Activated naive CD4-positive, alpha-beta T cell treated with anti-CD3 and anti-CD28 coated beads for 36 hours (primary cell): ENCODE measurements around the gene POLR3B. TPM values are rescaled to one million over a fixed set of nuclear protein-coding genes. Genes with fewer than 3 reads are reported as not detected.
"Not testable (repeated sequence)": the region's sequence is repeated elsewhere in the genome, so short reads cannot be mapped to it uniquely, and the experiment has no call there.

ENCODE experiments used
- CTCF ChIA-PET: fragments of 350-600 bp; sonication (Branson Sonifier 250); formaldehyde crosslinking; loops from one replicate; lab custom pipeline; 2021; ENCODE audit warnings: antibody characterized with exemption; lab: Charles Lee
- DNase-seq: peaks from one replicate; pipeline ENCODE4 v3.0.0-alpha.2; 2020
- H3K27ac Mint-ChIP-seq: one replicate; pipeline ENCODE4 v1.8.0; 2021; ENCODE audit warnings: mild to moderate bottlenecking, mixed read lengths
- H3K27me3 Mint-ChIP-seq: one replicate; pipeline ENCODE4 v1.8.0; 2021; ENCODE audit warnings: low read depth, mixed read lengths
- H3K36me3 Mint-ChIP-seq: one replicate; pipeline ENCODE4 v1.8.0; 2021; ENCODE audit warnings: low read depth, mixed read lengths
- H3K4me1 Mint-ChIP-seq: one replicate; pipeline ENCODE4 v1.8.0; 2021; ENCODE audit warnings: low read depth, mixed read lengths
- H3K4me3 Mint-ChIP-seq: one replicate; pipeline ENCODE4 v1.8.0; 2021; ENCODE audit warnings: mild to moderate bottlenecking, moderate library complexity, mixed read lengths
- H3K9me3 Mint-ChIP-seq: one replicate; pipeline ENCODE4 v1.8.0; 2021; ENCODE audit warnings: mixed read lengths
- intact Hi-C: fragments of 100-400 bp; cut with micrococcal nuclease; formaldehyde crosslinking; loops from one replicate; pipeline ENCODE4 v1.15.1; 2023
- total RNA-seq, 2 experiments: library from RNA; stranded (reverse); gene quantifications; one replicate each; pipeline ENCODE4 v1.2.3, GENCODE V29; 2021

POLR3B gene
- 1 to 10 TPM; 6.4 to 6.8 TPM for total RNA-seq

DNA sequence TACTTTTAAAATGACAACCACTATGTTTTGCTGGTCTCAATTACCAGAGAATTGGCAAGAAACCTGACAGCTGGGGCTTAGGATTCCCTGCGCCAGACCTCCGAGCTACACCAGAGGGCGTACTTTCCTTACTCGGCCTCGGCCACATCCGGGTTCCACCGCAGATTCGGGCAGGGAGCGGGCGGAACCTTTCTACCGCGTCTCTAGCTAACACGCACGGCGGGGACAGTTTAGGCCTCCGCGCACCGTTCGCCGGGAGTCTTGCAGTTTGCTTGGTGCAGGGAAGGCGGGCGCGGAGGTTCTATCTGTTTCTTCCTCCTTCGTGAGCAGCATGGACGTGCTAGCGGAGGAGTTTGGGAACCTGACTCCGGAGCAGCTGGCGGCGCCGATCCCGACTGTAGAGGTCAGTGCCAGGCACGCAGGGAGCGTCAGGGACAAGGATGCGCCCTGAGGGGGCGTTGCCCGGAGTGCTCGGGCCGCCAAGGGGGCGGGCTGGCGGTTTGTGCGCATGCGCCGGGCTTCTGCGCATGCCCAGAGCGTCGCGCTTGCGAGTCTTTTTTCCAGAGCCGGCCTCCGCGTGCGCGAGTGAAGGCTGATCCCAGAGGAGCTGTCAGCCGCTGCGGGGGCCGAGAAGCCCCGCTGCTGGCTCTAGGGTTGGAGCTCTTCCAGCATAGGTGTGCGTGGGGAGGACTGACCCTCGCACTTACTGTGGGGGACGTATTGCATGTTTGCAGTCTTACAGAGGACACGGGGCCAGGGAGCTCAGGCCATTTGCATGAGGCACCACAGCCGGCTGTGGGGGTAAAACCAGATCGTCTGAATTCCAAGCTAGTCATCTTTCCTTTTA is at the start of gene POLR3B:
Gene POLR3B (plus strand): TSS at position 200 of the 847 bp plus-strand sequence. CDS start 132 bp downstream, at position 332.
- peak; percentile 97 for DNase-seq
- Mint-ChIP-seq H3K36me3 (peaks cover 1% of the 10 kb centered on the region), H3K4me3 (peak within 1 kb of the TSS; percentile 92), H3K9me3 (no peaks in the 10 kb centered on the region), H3K4me1 (peaks cover 11% of the 10 kb centered on the region), H3K27ac (peak within 1 kb of the TSS; percentile 89), H3K27me3 (no peaks in the 10 kb centered on the region)
- CTCF ChIA-PET = interaction anchor here (0.6 to 3.0 kb wide), 26 partner anchors 9 to 1118 kb away, joined by 3 to 14 read pairs (median 4); no protein-coding TSS in a partner anchor
- intact Hi-C loops = loop anchor here (1.0 to 5.0 kb wide), 8 partner anchors 54 to 736 kb away; partner anchors contain the start of genes CKAP4, CRY1 and RIC8B

DNA sequence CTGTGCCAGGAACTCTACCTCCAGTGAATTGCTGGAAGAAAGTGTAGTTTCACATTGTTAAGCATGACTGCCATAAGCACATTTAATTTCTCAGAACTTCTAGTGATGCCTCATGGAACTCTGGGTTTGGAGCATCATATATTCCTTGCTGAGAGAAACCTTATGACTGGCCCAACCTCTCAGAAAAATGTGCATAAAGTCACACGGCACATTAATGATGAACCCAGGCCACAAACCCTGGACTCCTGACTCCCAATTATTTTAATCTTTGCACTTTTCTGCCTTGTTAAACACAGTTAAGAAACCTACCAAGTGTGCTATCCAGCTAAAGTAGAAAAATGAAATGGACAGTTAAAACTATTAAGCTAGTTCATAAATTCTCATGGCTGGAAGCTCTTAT is 49.4 kb upstream of the POLR3B start:
- DNase-seq = no peak
- peaks cover 73% of the 10 kb centered on the region for H3K4me1 Mint-ChIP-seq
- intact Hi-C loops = loop anchor here (10.0 kb wide), 2 partner anchors 1073 to 1623 kb away; partner anchors contain the start of gene APPL2
- CTCF ChIA-PET = interaction anchor here (1.2 kb wide), 1 partner anchor 26 kb away, joined by 4 read pairs; no protein-coding TSS in a partner anchor
- no peaks in the 10 kb centered on the region for H3K36me3 Mint-ChIP-seq
- no peaks in the 10 kb centered on the region for H3K27me3 Mint-ChIP-seq
- H3K4me3 Mint-ChIP-seq = no peak overlapping the region
- peak overlapping the region; percentile 5 for H3K27ac Mint-ChIP-seq
- no peaks in the 10 kb centered on the region for H3K9me3 Mint-ChIP-seq

DNA sequence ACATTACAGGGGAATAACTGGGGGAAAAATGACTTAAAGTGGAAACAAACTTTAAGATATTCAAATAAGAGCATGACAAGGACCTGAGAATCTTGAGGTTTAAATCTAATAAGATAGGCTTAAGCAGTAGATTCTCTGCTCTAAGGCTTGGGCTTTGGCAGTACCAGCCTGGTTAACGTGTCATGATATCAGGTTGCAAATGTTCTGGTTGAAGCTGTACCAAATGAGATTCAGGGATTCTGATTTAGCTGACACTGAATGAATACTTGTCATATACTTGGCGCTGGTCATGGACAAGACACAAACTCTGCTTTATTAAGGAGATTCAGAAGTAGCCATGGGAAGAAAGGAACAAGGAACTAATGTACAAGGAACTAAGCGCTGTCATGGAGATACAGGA is 48.9 kb upstream of the POLR3B start:
- H3K9me3 Mint-ChIP-seq = no peaks in the 10 kb centered on the region
- intact Hi-C loops = loop anchor here (10.0 kb wide), 2 partner anchors 1074 to 1624 kb away; partner anchors contain the start of gene APPL2
- no peaks in the 10 kb centered on the region for H3K36me3 Mint-ChIP-seq
- no peaks in the 10 kb centered on the region for H3K27me3 Mint-ChIP-seq
- H3K4me3 Mint-ChIP-seq = no peak overlapping the region
- H3K4me1 Mint-ChIP-seq = peaks cover 71% of the 10 kb centered on the region
- CTCF ChIA-PET = interaction anchor here (1.2 kb wide), 2 partner anchors 26 to 67 kb away, joined by 3 to 4 read pairs; no protein-coding TSS in a partner anchor
- no peak overlapping the region for H3K27ac Mint-ChIP-seq
- DNase-seq = no peak

DNA sequence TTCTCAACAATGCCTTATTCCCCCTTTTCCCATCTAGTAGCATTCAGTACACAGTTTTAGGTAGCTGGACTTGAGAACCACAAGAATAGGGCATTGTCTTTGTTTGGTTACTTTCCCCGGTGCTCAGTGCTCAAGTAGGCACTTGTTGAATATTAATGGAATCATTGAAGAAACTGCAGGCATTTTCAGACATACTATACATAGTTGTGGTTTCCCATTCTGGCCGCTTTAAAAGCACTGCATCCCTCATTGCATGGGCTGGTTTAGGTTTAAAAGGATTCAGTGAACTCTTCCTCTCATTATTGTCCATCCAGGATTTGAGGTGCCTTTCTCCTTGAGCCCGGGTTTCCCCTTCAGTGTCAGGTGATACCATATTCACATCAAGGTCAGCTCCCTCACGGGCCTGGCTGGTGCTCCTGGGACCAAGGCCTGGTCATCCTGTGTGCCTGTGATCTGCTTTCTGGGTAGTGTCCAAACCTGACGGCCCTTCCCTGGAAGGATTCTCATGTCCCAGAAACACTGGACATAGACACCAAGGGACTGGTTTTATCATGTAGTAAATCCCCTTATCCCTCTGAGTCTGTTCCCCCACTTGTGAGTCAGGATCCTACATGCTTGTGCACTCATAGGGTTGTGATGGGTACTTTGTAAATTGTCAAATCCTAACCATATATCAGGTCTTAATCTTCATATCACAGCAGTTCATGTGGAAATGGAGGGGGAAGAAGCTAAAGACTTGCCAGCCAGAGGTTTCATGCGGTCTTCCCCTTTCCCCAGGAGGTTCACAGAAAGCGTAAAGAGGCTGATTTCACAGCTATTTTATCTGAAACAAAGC is 47.7 kb upstream of the POLR3B start:
- Mint-ChIP-seq H3K4me1 (peaks cover 59% of the 10 kb centered on the region), H3K27me3 (no peaks in the 10 kb centered on the region), H3K27ac (peak overlapping the region; percentile 19), H3K9me3 (no peaks in the 10 kb centered on the region), H3K36me3 (no peaks in the 10 kb centered on the region), H3K4me3 (no peak overlapping the region)
- CTCF ChIA-PET = interaction anchor here (1.0 to 1.2 kb wide), 2 partner anchors 42 to 69 kb away, joined by 3 read pairs; no protein-coding TSS in a partner anchor
- DNase-seq = no peak
- intact Hi-C loops = loop anchor here (5.0 to 10.0 kb wide), 3 partner anchors 1075 to 1625 kb away; partner anchors contain the start of gene APPL2

DNA sequence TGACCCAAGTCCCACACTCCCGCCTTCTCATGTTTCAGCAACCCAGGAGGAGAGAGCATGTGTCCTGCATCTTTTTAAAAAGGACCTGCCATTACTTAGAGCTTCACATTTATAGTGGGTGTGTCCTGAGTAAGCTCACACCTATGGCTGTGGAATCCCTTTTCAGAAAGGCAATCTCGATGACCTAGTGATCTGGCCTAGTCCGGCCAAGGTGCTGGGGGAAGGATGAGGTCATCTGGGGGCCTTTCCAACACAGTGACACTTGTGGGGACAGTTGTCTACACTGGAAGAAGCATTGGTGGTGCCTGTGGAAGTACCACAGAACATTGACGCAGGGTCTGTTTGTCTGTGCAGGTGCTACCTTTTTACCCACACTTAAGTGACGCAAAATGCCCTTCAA is 46.9 kb upstream of the POLR3B start:
- intact Hi-C loops = loop anchor here (5.0 kb wide), 1 partner anchor 1132 kb away; no protein-coding TSS in a partner anchor
- peaks cover 3% of the 10 kb centered on the region for H3K36me3 Mint-ChIP-seq
- peak overlapping the region; percentile 19 for H3K27ac Mint-ChIP-seq
- peaks cover 51% of the 10 kb centered on the region for H3K4me1 Mint-ChIP-seq
- H3K27me3 Mint-ChIP-seq = no peaks in the 10 kb centered on the region
- H3K9me3 Mint-ChIP-seq = no peaks in the 10 kb centered on the region
- CTCF ChIA-PET = interaction anchor here (1.0 kb wide), 1 partner anchor 41 kb away, joined by 3 read pairs; no protein-coding TSS in a partner anchor
- no peak overlapping the region for H3K4me3 Mint-ChIP-seq
- DNase-seq = no peak

DNA sequence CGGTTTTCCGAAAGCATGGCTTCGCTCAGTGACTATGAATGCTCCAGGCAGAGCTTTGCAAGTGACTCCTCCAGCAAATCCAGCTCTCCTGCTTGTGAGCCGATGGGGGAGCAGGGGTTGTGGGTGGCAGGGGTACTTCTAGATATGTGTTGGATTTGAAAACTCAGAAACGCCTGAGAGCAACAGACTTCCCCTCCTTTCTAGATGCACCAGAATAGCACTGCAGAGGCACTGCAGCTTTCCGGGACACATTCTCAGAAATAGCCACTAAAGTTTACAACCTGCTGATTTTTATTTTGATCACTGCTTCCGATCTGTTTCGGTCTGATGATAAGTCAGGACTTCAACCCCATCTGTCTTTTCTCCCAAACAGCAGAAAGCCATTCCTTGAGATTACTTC is 46.4 kb upstream of the POLR3B start:
- Mint-ChIP-seq H3K4me3 (no peak overlapping the region), H3K36me3 (peaks cover 3% of the 10 kb centered on the region), H3K27me3 (no peaks in the 10 kb centered on the region), H3K9me3 (no peaks in the 10 kb centered on the region), H3K27ac (no peak overlapping the region), H3K4me1 (peaks cover 46% of the 10 kb centered on the region)
- intact Hi-C loops = loop anchor here (5.0 kb wide), 1 partner anchor 1131 kb away; no protein-coding TSS in a partner anchor
- CTCF ChIA-PET = interaction anchor here (1.0 to 1.5 kb wide), 2 partner anchors 28 to 41 kb away, joined by 3 to 5 read pairs; no protein-coding TSS in a partner anchor
- DNase-seq = no peak

DNA sequence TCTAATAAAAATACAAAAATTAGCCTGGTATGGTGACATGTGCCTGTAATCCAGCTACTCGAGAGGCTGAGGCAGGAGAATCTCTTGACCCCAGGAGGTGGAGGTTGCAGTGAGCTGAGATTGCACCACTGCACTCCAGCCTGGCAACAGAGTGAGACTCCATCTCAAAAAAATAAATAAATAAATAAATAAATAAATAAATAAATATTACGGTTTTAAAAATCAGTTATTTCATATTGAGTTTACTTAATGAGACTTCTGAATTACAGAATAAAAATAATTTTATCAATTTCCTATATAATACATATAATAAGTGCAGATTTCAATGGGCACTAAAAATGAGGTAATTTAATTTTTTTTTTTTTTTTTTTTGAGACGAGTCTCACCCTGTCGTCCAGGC is 44.1 kb upstream of the POLR3B start:
- not testable (repeated sequence) for H3K27ac Mint-ChIP-seq, H3K27me3 Mint-ChIP-seq, H3K9me3 Mint-ChIP-seq, H3K4me3 Mint-ChIP-seq, H3K36me3 Mint-ChIP-seq, DNase-seq
- intact Hi-C loops = loop anchor here (5.0 kb wide), 1 partner anchor 1129 kb away; no protein-coding TSS in a partner anchor
- H3K4me1 Mint-ChIP-seq = peaks cover 27% of the 10 kb centered on the region
- CTCF ChIA-PET = interaction anchor here (1.5 kb wide), 1 partner anchor 24 kb away, joined by 4 read pairs; no protein-coding TSS in a partner anchor

DNA sequence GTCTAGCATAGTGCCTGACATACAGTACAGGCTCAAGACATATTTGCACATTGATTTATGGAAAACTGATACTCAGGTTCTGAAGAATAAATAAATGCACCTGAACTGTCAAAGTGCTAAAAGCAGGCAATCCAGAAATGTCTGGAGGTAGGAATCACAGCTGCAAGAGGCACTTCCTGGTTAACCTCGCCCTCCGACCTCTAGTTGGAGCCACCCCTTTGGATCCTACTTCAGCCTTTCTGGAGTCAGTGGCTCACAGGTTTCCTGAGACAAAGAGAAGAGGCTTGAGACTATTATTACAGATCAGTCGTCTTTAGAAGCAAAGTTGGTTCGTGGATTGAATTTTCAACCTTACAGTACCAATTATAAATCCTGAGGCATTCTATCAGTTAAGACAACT is 42.0 kb upstream of the POLR3B start:
- intact Hi-C loops = no loop called here
- Mint-ChIP-seq H3K4me1 (peaks cover 13% of the 10 kb centered on the region), H3K4me3 (no peak overlapping the region)

DNA sequence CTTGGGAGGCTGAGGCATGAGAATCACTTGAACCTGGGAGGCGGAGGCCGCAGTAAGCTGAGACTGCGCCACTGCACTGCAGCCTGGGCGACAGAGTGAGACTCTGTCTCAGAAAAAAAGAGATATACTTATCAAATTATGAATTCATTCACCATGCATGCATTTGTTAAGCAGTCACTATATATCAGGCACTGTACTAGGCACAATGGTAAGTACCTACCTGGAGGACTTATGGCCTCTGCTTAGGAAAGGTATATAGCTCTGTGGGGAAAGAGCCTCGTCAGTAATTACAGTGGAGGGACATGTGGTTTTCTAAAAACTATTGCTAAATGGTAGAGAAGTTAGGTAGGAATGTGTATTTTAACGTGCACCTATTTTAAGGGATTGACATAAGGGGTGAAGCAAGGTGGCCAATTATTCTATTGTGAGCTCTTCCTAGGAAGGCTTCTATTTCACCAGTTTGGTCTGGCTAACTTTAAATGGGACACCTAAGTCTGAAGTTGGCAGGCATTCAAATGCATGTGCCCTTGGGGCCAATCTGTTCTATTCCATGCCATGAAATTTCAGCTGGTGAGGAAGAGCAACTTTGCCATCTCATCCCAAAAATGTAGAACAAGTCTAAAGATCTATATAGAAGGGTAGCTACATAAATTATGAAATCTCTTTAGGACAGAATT is 40.0 kb upstream of the POLR3B start:
- Mint-ChIP-seq H3K9me3 (no peaks in the 10 kb centered on the region), H3K27ac (no peak overlapping the region), H3K4me3 (no peak overlapping the region), H3K27me3 (no peaks in the 10 kb centered on the region), H3K36me3 (peaks cover 13% of the 10 kb centered on the region), H3K4me1 (peaks cover 2% of the 10 kb centered on the region)
- CTCF ChIA-PET = interaction anchor here (0.7 to 1.4 kb wide), 2 partner anchors 38 to 90 kb away, joined by 4 to 5 read pairs; no protein-coding TSS in a partner anchor
- DNase-seq = no peak
- intact Hi-C loops = no loop called here

More for the DNA sequence above, 42.0 kb upstream of the POLR3B start:
- no peaks in the 10 kb centered on the region for H3K9me3 Mint-ChIP-seq
- no peak overlapping the region for H3K27ac Mint-ChIP-seq
- no peak for DNase-seq
- H3K27me3 Mint-ChIP-seq = no peaks in the 10 kb centered on the region
- CTCF ChIA-PET = interaction anchor here (0.6 kb wide), 1 partner anchor 33 kb away, joined by 3 read pairs; no protein-coding TSS in a partner anchor
- H3K36me3 Mint-ChIP-seq = peaks cover 10% of the 10 kb centered on the region

DNA sequence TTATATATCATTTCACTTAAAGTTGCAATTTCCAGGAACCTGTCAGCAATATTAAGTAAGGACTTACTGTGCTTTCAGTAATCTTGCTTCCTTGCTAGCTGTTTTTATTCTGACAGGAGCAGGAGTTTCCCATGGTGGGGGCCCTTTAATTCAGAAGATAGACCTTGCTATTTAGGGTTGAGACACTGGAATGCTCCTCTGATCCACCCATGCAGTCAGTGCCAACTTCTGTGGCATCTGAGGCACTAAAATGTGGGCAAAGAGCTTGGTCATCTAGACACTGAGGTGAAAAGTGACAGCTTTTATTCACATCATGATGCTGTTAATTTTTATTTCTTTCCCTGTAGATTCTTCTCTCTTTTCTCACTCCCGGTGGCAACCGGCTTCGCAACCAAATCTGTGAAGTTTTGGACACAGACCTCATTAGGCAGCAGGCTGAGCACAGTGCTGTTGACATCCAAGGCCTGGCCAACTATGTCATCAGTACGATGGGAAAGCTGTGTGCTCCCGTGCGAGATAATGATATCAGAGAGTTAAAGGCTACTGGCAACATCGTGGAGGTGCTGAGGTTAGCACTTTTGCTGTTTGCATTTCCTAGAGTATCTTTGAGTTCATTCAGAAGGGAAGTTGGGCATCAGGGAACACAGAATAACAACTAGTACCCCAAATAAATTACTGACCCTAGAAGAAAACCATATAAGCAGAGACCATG is 36.3 kb upstream of the POLR3B start:
- Mint-ChIP-seq H3K36me3 (peaks cover 22% of the 10 kb centered on the region), H3K4me1 (peaks cover 2% of the 10 kb centered on the region), H3K27me3 (no peaks in the 10 kb centered on the region), H3K27ac (no peak overlapping the region), H3K4me3 (no peak overlapping the region), H3K9me3 (no peaks in the 10 kb centered on the region)
- intact Hi-C loops = no loop called here
- DNase-seq = no peak
- CTCF ChIA-PET = no interaction called here

DNA sequence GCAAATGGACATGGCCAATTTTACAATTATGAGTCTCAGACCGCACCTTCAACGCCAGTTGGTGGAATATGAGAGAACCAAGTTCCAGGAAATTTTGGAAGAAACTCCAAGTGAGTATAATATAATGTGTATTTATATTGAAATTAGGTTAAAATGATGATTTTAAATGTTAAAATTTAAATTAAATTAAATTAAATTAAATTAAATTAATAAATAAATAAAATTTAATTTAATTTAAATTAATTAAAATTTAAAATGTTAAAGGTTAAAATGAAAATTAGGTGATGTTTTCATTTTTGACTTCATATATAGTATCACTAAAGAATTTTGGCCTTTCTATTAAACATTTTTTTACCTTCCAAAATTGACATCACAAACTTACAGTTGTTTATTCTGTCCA is 34.0 kb upstream of the POLR3B start:
- Mint-ChIP-seq H3K27ac (no peak overlapping the region), H3K4me1 (peaks cover 2% of the 10 kb centered on the region), H3K9me3 (no peaks in the 10 kb centered on the region), H3K4me3 (no peak overlapping the region), H3K36me3 (peaks cover 18% of the 10 kb centered on the region), H3K27me3 (no peaks in the 10 kb centered on the region)
- CTCF ChIA-PET = no interaction called here
- no peak for DNase-seq
- intact Hi-C loops = no loop called here
